Kidney (tissue), 14 donors: Measurements from ENCODE around the gene ELK3. TPM values are rescaled to one million over a fixed set of nuclear protein-coding genes. Genes with fewer than 3 reads are reported as not detected.

Experiments used
- DNase-seq, 5 donors: peaks; one replicate each; pipeline ENCODE4 v3.0.0-alpha.2; 2013 to 2020
- FAIRE-seq: peaks from 2 replicates; lab custom pipeline; 2012; peaks lifted over from hg19 to GRCh38; lab: Jason Lieb, UNC
- H3K27ac ChIP-seq, 2 donors: one replicate each; pipeline ENCODE4 v1.7.0; 2013; ENCODE audit warnings: low read depth in 2 of 2, low read length in 2 of 2, inconsistent platforms in 1 of 2
- H3K27me3 ChIP-seq: one replicate; pipeline ENCODE4 v1.7.1; 2013; ENCODE audit warnings: low read length, inconsistent platforms; ENCODE audit not compliant: control insufficient read depth, insufficient read depth
- H3K36me3 ChIP-seq, 3 donors: one replicate each; pipeline versions ENCODE4 v1.7.0 to v1.7.1; 2013; ENCODE audit warnings: low read length in 3 of 3, control low read depth in 1 of 3, inconsistent platforms in 1 of 3; ENCODE audit not compliant: insufficient read depth in 3 of 3, control insufficient read depth in 2 of 3
- H3K4me1 ChIP-seq, 3 donors: one replicate each; pipeline versions ENCODE4 v1.7.0 to v1.7.1; 2013; ENCODE audit warnings: low read length in 3 of 3, inconsistent platforms in 1 of 3, low read depth in 1 of 3; ENCODE audit not compliant: control insufficient read depth in 2 of 3, insufficient read depth in 2 of 3
- H3K4me3 ChIP-seq, 3 donors: one replicate each; pipeline versions ENCODE4 v1.7.0 to v1.8.1; 2013; ENCODE audit warnings: low read length in 3 of 3, control low read depth in 1 of 3, inconsistent platforms in 1 of 3
- H3K9ac ChIP-seq, 3 donors: one replicate each; pipeline versions ENCODE4 v1.7.0 to v1.7.1; 2013; ENCODE audit warnings: low read length in 3 of 3, control low read depth in 1 of 3, inconsistent platforms in 1 of 3
- H3K9me3 ChIP-seq, 3 donors: one replicate each; pipeline versions ENCODE4 v1.7.0 to v1.7.1; 2013; ENCODE audit warnings: low read length in 3 of 3, control low read depth in 1 of 3, inconsistent platforms in 1 of 3; ENCODE audit not compliant: control insufficient read depth in 2 of 3, insufficient read depth in 1 of 3
- intact Hi-C: fragments of 100-400 bp; cut with DNase I; formaldehyde crosslinking; loops from one replicate; pipeline ENCODE4 v1.11.1; 2022
- polyA plus RNA-seq: library from polyadenylated mRNA; stranded (reverse); fragments of 350-450 nt; fragmentation: Illumina TruSeq; extraction: RNeasy Lipid Tissue Mini Kit (QIAGEN cat#74804); gene quantifications from one replicate; pipeline ENCODE4 v1.2.3, GENCODE V29; 2014; ENCODE audit warnings: low read depth, low replicate concordance; ENCODE audit not compliant: insufficient read depth
- total RNA-seq: library from RNA; stranded (reverse); fragmentation: NEBNext Ultra II Directional; extraction: Animal tissue kit (Norgen Biotek cat#: 25700); gene quantifications from one replicate; pipeline ENCODE4 v1.2.1, GENCODE V29; 2021
- TF ChIP-seq, protein P1 (sequence below): IDR thresholded peaks from 3 replicates; pipeline ENCODE4 v1.5.1; 2012; ENCODE audit warnings: mild to moderate bottlenecking, moderate library complexity, borderline replicate concordance; ENCODE audit not compliant: insufficient read depth; ENCODE audit errors: extremely low read depth
- donor health status: control.
- donor health status: control.
- donor health status: control.
- donor health status: control.
- donor health status: control.
- donor health status: DM: yes; HTN: yes; CAD: no.
- donor health status: Normal renal cell carcinoma (clear cell type).

The ELK3 gene
- total and polyA plus RNA-seq, 2 donors from 2014 or later = 10.5 to 59.5 TPM

DNA sequence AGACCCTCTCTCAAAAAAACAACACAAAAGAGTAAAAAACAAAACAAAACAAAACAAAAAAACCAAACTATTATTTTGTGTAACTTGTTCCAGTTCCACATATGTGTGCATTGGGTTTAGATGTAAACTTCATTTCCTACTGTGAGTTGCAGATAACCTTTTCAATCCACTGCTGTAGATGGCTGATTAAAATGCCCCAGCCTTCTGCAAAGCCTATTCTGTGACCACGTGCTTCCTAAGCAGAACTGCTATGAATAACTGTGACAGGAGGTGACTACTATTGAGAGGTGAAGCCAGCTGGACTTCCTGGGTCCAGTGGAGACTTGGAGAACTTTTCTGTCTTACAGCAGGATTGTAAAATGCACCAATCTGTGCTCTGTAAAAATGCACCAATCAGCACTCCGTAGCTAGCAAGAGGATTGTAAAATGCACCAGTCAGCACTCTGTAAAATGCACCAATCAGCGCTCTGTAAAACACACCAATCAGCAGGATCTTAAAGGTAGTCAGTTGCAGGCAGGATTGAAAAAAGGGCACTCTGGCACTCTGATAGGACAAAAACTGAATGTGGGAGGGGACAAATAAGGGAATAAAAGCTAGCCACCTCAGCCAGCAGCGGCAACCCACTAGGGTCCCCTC, 10.3 kb upstream of the ELK3 start:
- intact Hi-C loops = no loop called here
- TF ChIP-seq, protein P1, sequence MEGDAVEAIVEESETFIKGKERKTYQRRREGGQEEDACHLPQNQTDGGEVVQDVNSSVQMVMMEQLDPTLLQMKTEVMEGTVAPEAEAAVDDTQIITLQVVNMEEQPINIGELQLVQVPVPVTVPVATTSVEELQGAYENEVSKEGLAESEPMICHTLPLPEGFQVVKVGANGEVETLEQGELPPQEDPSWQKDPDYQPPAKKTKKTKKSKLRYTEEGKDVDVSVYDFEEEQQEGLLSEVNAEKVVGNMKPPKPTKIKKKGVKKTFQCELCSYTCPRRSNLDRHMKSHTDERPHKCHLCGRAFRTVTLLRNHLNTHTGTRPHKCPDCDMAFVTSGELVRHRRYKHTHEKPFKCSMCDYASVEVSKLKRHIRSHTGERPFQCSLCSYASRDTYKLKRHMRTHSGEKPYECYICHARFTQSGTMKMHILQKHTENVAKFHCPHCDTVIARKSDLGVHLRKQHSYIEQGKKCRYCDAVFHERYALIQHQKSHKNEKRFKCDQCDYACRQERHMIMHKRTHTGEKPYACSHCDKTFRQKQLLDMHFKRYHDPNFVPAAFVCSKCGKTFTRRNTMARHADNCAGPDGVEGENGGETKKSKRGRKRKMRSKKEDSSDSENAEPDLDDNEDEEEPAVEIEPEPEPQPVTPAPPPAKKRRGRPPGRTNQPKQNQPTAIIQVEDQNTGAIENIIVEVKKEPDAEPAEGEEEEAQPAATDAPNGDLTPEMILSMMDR = no peak
- Histone ChIP-seq H3K4me3 (no peak overlapping the region), H3K9me3 (no peaks in the 10 kb centered on the region), H3K9ac (no peak overlapping the region), H3K27ac (no peak overlapping the region), H3K36me3 (no peaks in the 10 kb centered on the region), H3K4me1 (peaks cover 0 to 4% (median 0%) of the 10 kb centered on the region in 3 donors), H3K27me3 (no peaks in the 10 kb centered on the region)
- no peak for DNase-seq
- no peak for FAIRE-seq

DNA sequence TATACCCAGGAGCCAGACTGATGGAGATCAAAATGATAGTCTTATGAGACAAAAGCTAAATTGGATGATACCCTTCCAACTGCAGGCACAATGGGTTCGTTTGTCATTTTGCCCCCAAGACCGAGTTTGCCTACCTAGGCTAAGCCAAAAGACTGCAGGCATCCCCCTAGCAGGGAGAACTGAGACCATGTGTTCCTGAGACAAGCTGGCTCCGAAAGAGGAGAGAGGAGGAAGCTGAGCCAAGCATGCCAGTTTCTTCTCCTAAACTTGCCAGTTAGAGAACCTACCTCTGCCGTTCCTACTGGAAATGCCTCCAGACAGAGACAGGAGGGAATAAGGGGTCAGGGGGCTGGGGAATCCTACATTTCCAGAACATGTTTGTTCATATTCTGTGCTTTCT, 8.3 kb upstream of the ELK3 start:
- H3K36me3 ChIP-seq = no peaks in the 10 kb centered on the region
- no peak overlapping the region for H3K4me3 ChIP-seq
- H3K4me1 ChIP-seq = peaks cover 0 to 4% (median 0%) of the 10 kb centered on the region in 3 donors
- no peak overlapping the region for H3K9ac ChIP-seq
- DNase-seq (no peak), FAIRE-seq (no peak)
- H3K9me3 ChIP-seq = no peaks in the 10 kb centered on the region
- TF ChIP-seq, protein P1 = no peak
- H3K27me3 ChIP-seq = no peaks in the 10 kb centered on the region
- H3K27ac ChIP-seq = no peak overlapping the region
- intact Hi-C loops = no loop called here

DNA sequence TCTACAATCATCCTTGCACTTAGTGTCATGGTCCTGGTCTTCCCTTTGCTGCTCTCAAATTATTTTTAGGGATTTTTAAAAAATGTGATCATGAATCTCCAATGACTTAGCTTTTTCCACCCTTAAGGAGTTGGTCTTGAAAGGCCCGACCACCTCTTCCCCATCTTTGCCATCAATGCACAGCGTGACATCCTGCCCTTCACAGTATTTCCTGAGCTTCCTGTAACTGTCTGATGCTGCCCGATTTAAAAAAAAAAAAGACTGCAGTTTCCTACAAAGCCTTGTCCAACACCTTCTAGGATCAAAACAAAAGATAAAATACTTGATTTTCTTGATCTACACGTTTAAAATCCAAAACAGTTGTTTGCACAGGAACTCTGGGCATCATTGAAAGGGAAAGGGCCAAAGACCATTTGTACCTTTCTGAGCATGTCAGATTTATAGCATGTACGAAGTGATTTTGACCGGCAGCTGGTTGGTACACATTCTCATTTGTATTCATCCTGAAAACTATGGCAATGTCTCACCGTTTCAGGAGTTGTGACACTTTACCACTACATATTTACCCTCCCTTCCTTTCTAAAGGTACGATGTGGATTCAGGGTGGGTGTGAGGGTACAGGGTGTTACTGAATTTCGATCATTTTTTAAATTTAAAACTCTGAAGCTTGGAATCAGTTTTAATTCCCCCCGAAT, 7.4 kb upstream of the ELK3 start:
- H3K4me3 ChIP-seq = no peak overlapping the region
- H3K4me1 ChIP-seq = peaks cover 0 to 4% (median 0%) of the 10 kb centered on the region in 3 donors
- FAIRE-seq = no peak
- TF ChIP-seq, protein P1 = no peak
- H3K27ac ChIP-seq = no peak overlapping the region
- intact Hi-C loops = no loop called here
- no peaks in the 10 kb centered on the region for H3K36me3 ChIP-seq
- no peaks in the 10 kb centered on the region for H3K27me3 ChIP-seq
- H3K9ac ChIP-seq = no peak overlapping the region
- no peaks in the 10 kb centered on the region for H3K9me3 ChIP-seq
- DNase-seq = no peak
